Testis (tissue), 3 donors: ENCODE measurements around the gene SPSB1. TPM values are rescaled to one million over a fixed set of nuclear protein-coding genes. Genes with fewer than 3 reads are reported as not detected.

Source experiments
- DNase-seq: peaks from one replicate; pipeline ENCODE4 v3.0.0-alpha.2; 2019
- H3K27ac ChIP-seq, 2 donors: fragments of 200-600 bp; sonication (generic); one replicate each; pipeline ENCODE4 v1.5.1; 2019
- H3K27me3 ChIP-seq: fragments of 200-600 bp; sonication (generic); one replicate; pipeline ENCODE4 v1.5.1; 2019
- H3K36me3 ChIP-seq: fragments of 200-600 bp; sonication (generic); one replicate; pipeline ENCODE4 v1.5.1; 2017; ENCODE audit warnings: low read depth; ENCODE audit errors: missing control alignments
- H3K4me1 ChIP-seq: fragments of 200-600 bp; sonication (generic); one replicate; pipeline ENCODE4 v1.5.1; 2019
- H3K4me3 ChIP-seq, 2 donors: fragments of 200-600 bp; sonication (generic); one replicate each; pipeline ENCODE4 v1.5.1; 2017 to 2019
- H3K9me3 ChIP-seq: fragments of 200-600 bp; sonication (generic); one replicate; pipeline ENCODE4 v1.5.1; 2017
- POLR2A ChIP-seq: fragments of 450-650 bp; IDR thresholded peaks from one replicate; pipeline ENCODE4 v1.6.1; 2017; ENCODE audit warnings: antibody characterized with exemption, mild to moderate bottlenecking, moderate library complexity
- WGBS, 2 donors: methylation state at CpG; one replicate each; pipeline ENCODE4 v1.1.5; 2018; 5-methylcytosine and 5-hydroxymethylcytosine counted together
- intact Hi-C: fragments of 100-400 bp; cut with DNase I; formaldehyde crosslinking; loops from one replicate; pipeline ENCODE4 v1.15.1; 2023; ENCODE audit warnings: low total_unique reads
- polyA plus RNA-seq: library from polyadenylated mRNA; stranded (reverse); fragments of 350-450 nt; fragmentation: Illumina TruSeq; extraction: RNeasy Lipid Tissue Mini Kit (QIAGEN cat#74804); gene quantifications from one replicate; pipeline ENCODE4 v1.2.3, GENCODE V29; 2014; ENCODE audit warnings: low read depth, low replicate concordance; ENCODE audit not compliant: insufficient read depth
- total RNA-seq, 2 donors: library from RNA; depleted of rRNA; stranded (reverse); fragments of >200 nt; gene quantifications; one replicate each; pipeline ENCODE4 v1.2.3, GENCODE V29; 2016
- TF ChIP-seq, protein P1 (sequence below), 3 experiments: fragments of 450-650 bp in 2 of 3; fragments of 200-600 bp in 1 of 3; sonication (generic) in 1 of 3; IDR thresholded peaks; one replicate each; pipeline ENCODE4 v1.5.1; 2016 to 2019; ENCODE audit warnings: antibody characterized with exemption in 3 of 3, mild to moderate bottlenecking in 2 of 3, moderate library complexity in 1 of 3

SPSB1 gene
- total and polyA plus RNA-seq, 3 donors from 2014 or later: 19.8 to 37.9 (median 30.0) TPM

DNA sequence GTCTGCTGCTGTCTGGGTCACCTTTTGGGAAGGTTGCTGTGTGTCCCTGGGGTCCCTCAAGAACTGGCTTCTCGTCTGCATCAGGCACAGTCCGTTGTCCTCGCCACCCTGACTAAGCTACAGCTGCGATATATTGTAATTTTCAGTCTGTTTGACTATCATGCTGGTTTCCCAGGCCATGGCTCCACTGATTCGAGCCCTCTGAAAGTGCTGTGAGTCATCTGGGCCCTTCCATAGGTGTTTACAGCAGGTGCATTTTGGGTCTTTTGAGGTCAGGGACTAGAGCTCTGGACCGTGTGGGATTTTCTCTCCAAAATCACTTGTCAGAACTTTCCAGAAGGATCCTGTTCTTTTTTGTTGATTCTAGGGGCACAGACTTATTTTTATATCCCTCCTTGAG is 52.8 kb downstream of the SPSB1 start:
- 90 to 94% methylated on average over 6 of the region's 6 CpGs for WGBS, 2 donors
- peaks cover 22% of the 10 kb centered on the region for H3K4me1 ChIP-seq
- intact Hi-C loops: no loop called here

DNA sequence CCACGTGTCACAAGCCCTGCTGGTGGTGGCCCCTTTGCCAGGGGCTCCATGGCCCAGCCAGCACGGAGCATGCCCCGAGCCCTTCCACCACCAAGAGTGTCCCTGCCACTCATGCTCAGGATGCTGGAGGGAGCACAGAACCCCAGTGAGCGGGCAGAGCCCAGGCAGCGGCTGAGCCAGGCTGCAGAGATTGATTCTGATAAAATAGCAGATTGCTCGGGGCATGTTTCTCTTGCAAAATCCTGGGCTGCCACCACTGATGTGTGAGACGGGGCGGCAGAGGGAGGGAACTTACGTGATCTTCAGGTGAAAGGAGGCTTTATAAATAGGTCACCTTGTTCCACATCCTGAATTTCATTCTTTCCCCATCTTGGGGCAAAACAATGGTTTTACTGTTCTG is 53.2 kb downstream of the SPSB1 start:
- DNase-seq: no peak
- WGBS, 2 donors: 67 to 84% methylated on average over 6 to 9 of the region's 9 CpGs
- H3K36me3 ChIP-seq: no peaks in the 10 kb centered on the region
- TF ChIP-seq, protein P1, sequence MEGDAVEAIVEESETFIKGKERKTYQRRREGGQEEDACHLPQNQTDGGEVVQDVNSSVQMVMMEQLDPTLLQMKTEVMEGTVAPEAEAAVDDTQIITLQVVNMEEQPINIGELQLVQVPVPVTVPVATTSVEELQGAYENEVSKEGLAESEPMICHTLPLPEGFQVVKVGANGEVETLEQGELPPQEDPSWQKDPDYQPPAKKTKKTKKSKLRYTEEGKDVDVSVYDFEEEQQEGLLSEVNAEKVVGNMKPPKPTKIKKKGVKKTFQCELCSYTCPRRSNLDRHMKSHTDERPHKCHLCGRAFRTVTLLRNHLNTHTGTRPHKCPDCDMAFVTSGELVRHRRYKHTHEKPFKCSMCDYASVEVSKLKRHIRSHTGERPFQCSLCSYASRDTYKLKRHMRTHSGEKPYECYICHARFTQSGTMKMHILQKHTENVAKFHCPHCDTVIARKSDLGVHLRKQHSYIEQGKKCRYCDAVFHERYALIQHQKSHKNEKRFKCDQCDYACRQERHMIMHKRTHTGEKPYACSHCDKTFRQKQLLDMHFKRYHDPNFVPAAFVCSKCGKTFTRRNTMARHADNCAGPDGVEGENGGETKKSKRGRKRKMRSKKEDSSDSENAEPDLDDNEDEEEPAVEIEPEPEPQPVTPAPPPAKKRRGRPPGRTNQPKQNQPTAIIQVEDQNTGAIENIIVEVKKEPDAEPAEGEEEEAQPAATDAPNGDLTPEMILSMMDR (IDR thresholded peaks at IDR 0.05): no peak
- no peak for TF ChIP-seq POLR2A
- no peak overlapping the region for H3K4me3 ChIP-seq
- peaks cover 17% of the 10 kb centered on the region for H3K4me1 ChIP-seq
- intact Hi-C loops: no loop called here
- H3K9me3 ChIP-seq: no peaks in the 10 kb centered on the region
- no peaks in the 10 kb centered on the region for H3K27me3 ChIP-seq
- H3K27ac ChIP-seq: no peak overlapping the region

More for the DNA sequence above, 52.8 kb downstream of the SPSB1 start:
- Histone ChIP-seq H3K27me3 (no peaks in the 10 kb centered on the region), H3K36me3 (no peaks in the 10 kb centered on the region), H3K9me3 (no peaks in the 10 kb centered on the region), H3K4me3 (no peak overlapping the region), H3K27ac (no peak overlapping the region)
- TF ChIP-seq POLR2A: no peak
- TF ChIP-seq, protein P1 (IDR thresholded peaks at IDR 0.05): no peak
- DNase-seq: no peak

DNA sequence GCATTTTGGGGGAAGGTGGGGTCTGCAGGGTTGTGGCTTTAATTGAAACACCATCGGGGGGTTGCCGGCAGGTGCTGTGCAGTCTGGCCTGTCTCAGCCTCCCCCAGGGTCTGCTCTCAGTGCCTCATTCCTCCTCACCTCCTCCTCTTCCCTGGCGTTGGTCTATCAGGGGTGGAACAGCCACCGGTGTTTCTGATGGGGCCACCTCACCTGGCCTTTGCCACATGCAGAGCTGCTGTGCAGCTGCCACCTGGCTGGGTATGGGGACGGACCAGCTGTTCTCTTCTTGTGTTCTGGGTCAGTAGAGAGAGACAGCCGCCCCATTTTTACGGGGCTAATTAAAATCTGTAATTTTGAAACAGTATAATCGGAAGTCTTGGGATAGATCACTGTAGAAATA is 53.9 kb downstream of the SPSB1 start:
- 80 to 97% methylated on average over 8 of the region's 8 CpGs for WGBS, 2 donors
- no peak for TF ChIP-seq POLR2A
- TF ChIP-seq, protein P1 (IDR thresholded peaks at IDR 0.05): no peak
- H3K4me1 ChIP-seq: peaks cover 11% of the 10 kb centered on the region
- DNase-seq: no peak
- no peak overlapping the region for H3K27ac ChIP-seq
- no peaks in the 10 kb centered on the region for H3K27me3 ChIP-seq
- no peaks in the 10 kb centered on the region for H3K9me3 ChIP-seq
- intact Hi-C loops: no loop called here
- H3K36me3 ChIP-seq: no peaks in the 10 kb centered on the region
- H3K4me3 ChIP-seq: no peak overlapping the region

DNA sequence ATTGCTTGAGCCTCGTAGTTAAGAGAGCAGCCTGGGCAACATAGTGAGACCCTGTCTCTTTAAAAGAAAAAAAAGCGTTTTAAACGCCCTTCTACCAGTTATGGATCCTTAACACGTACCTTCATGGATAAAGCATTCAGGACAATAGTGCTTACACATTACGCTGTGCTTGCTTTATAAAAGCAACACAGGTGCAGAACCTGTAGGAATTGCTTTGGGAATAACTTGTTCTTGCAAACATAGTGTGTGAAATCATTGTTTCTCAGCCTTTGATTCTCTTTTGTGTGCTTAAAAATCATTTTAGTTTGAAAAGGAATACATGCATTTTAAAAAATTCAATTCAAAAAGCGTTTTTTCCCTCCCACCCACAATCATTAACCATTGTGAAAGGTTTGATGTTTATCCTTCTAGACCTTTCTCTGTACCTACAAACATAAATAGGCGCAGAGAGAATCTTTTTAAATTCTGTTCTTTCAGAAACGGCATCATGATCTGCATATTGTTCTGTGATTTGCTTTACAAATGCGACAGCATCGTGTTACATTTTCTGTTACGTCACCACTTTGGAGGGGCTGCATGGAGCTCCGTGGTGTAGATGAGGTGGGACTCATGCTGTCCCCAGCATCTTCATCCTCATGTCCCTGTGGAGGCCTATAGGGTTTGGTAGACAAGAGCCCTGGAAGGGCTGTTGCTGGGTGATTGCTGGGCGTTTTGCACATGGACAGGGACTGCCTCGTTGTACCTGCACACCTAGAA is 54.6 kb downstream of the SPSB1 start:
- Histone ChIP-seq H3K9me3 (no peaks in the 10 kb centered on the region), H3K27me3 (no peaks in the 10 kb centered on the region), H3K36me3 (no peaks in the 10 kb centered on the region), H3K4me1 (peaks cover 8% of the 10 kb centered on the region), H3K27ac (no peak overlapping the region), H3K4me3 (no peak overlapping the region)
- no peak for TF ChIP-seq POLR2A
- TF ChIP-seq, protein P1 (IDR thresholded peaks at IDR 0.05): no peak
- no peak for DNase-seq
- WGBS, 2 donors: 80 to 81% methylated on average over 14 of the region's 14 CpGs
- intact Hi-C loops: no loop called here

DNA sequence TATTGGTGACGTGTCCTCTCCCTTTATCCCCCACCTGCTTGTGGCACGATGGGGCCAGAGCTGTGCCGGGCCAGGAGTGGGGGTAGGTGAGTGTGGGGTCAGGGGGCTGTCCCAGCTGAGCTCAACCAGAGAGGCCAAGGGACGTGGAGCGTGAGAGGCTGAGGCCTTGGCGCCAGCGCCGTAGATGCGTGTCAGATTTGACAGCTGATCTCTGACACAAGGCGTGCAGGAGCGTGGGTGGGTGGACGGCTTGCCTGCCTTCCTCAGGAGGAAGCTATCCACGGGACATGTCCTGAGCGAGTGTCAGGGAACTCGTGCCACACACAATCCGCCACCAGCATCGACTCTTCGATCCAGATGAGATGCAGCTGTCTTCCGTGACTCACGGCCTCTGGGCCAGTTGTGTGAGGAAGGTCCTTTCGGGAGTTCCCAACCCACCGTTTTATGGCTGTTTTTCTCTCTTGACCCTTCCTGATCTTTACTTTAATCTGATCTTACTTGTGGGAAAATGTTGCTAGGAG is 56.7 kb downstream of the SPSB1 start:
- H3K36me3 ChIP-seq: no peaks in the 10 kb centered on the region
- H3K4me3 ChIP-seq: no peak overlapping the region
- no peak overlapping the region for H3K27ac ChIP-seq
- peaks cover 10% of the 10 kb centered on the region for H3K4me1 ChIP-seq
- no peak for TF ChIP-seq POLR2A
- TF ChIP-seq, protein P1 (IDR thresholded peaks at IDR 0.05): no peak
- intact Hi-C loops: no loop called here
- no peak for DNase-seq
- no peaks in the 10 kb centered on the region for H3K27me3 ChIP-seq
- WGBS, 2 donors: 87 to 88% methylated on average over 13 to 22 of the region's 22 CpGs
- no peaks in the 10 kb centered on the region for H3K9me3 ChIP-seq
